ENCODE measurements around the gene GALNT6.

The GALNT6 gene, protein sequence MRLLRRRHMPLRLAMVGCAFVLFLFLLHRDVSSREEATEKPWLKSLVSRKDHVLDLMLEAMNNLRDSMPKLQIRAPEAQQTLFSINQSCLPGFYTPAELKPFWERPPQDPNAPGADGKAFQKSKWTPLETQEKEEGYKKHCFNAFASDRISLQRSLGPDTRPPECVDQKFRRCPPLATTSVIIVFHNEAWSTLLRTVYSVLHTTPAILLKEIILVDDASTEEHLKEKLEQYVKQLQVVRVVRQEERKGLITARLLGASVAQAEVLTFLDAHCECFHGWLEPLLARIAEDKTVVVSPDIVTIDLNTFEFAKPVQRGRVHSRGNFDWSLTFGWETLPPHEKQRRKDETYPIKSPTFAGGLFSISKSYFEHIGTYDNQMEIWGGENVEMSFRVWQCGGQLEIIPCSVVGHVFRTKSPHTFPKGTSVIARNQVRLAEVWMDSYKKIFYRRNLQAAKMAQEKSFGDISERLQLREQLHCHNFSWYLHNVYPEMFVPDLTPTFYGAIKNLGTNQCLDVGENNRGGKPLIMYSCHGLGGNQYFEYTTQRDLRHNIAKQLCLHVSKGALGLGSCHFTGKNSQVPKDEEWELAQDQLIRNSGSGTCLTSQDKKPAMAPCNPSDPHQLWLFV

DNA sequence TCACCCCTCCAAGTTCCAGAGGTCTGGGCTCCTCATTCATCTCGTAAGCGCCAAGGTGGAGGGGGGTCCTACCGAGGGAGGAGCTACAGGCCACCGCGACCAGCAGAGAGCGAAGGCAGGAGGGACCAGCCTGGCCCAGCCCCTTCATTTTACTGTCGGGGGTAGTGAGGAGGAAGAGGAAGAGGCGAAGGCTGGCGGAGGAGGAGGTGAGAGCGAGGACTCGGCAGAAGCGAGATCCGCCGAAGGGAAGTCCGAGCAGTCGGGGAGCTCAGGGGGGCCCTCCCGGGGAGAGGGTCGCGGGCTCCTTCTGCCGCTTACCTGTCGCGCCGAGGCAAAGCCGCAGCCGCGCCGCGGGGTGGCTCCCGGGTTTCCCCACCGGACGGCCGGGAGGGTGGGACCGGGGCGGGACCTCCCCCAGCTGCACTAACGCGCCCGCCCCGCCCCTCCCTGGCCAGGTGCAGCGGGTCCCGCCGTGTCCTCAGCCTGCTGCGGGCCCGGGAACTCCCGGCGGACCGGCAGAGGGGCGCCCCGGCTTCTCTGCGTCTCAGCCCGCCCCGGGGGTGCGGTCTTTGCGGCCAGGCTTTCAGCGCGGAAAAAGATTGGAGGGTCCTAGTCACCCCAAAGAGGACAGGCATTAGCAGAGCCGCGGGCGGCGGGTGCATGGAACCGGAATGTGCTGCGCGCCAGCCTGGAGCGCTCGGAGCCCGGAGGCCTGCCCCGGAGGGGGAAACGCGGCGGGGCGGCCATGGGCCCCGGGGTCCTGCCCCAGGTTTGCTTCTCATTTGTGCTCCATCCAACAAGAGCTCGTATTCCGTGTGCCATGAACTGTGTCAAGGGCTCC, at the start of gene GALNT6:
Gene GALNT6 (minus strand): TSS at position 124 of the 841 bp plus-strand sequence. CDS start 11,625 bp downstream, outside the sequence.
- peak; percentile 81 for DNase-seq (ENCODE audit: low spot score)

DNA sequence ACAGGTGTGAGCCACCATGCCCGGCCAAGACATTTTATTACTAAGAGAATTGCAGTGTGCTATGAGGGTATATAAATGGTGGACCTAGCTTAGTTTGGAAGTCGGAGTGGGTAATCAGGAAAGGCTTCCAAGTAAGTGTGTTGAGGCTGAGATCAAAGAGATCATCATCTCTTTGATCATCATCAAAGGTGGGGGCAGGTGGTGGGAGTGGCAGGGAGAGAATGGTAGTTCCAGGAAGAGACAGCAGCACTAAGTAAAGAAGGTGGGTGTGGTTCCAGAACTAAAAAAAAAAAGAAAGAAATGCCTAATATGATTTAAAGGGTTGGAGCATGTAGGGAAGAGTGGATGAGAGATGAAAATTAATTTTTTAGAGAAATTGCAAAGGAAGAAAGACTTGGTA, 48.1 kb upstream of the GALNT6 start:
- no peak for DNase-seq (ENCODE audit: low spot score)

DNA sequence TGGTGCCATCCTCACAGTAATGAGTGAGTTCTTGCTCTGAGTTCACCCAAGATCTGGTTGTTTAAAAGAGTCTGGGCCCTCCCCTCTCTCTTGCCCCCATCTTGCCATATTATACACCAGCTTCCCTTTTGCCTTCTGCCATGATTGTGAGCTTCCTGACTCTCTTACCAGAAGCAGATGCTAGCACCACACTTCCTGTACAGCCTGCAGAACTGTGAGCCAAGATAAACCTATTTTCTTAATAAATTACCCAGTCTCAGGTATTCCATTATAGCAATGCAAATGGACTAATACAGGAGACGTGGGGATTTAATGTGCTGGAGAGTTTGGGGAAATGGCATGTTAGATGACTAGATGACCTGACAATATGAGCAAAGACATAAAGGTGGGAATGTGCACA, 46.2 kb upstream of the GALNT6 start:
- no peak for DNase-seq (ENCODE audit: low spot score)

DNA sequence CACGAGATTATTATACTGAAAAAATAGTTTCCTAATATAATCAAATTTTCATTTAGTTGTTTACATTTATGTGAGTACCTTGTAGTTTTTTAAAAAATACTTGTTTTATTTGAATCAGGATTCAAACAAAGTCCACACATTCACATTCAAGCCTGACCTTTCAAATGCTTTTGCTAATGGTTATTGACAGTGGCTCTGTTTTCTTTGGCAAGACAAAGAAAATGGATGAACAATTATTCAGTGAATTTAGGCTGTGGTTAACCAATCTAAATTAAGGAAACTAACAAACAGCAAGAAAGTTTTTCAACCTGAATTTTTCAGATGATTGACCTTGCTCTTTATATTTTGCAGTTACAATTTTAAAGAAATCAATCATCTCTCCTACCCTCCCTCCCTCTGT, 43.1 kb upstream of the GALNT6 start:
- DNase-seq (ENCODE audit: low spot score): no peak

DNA sequence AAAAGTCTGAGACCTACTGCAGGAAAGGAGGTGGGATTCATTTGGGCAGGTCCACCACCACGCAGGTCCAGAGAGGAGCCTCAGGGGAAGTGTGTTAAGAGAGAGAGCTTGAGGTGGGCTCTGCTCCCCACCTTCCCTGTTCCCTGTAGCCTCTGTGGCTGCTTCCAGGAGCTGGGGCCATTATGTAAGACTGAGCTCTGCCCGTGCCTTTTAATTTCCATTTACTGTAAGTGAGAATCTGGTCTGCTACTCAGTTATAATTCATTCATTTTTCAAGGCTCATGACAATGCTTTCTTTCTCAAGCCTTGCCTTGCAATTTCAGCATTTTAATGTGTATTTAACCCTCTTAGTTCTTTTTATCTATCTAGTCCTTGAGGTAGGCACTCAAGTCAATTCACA, 41.7 kb upstream of the GALNT6 start:
- DNase-seq (ENCODE audit: low spot score): no peak

DNA sequence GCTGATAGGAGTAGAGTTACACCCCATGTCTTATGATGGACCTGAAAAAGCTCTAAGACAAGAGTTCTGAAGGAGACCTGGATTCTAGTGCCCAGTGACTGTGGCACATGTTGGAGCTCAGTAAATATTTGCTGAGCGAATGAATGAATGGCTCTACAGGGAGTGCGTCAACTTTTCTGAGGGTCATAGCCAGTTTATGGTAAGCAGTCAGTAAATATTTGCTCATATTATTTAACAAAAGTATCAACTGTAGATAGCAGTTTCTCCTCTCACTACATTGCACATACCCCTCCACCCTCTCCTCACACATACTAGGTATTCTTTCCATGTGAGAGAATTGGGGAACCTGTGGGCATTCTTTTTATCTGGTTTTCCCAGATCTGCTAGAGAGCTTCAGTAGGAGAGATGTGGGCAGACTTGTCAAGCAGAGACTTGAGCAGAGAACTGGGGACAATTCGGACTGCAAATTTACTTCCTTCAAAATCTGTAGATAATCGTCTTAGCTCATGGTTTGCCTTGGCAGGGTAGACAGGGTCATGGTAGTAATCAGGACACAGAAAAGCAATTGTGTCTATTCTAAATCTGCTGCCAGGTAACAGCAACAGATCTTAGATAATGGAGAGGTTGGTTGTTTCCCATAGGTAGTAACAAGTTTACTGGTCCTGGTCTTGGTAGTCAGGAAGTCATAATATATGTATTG, 39.1 kb upstream of the GALNT6 start:
- no peak for DNase-seq (ENCODE audit: low spot score)

DNA sequence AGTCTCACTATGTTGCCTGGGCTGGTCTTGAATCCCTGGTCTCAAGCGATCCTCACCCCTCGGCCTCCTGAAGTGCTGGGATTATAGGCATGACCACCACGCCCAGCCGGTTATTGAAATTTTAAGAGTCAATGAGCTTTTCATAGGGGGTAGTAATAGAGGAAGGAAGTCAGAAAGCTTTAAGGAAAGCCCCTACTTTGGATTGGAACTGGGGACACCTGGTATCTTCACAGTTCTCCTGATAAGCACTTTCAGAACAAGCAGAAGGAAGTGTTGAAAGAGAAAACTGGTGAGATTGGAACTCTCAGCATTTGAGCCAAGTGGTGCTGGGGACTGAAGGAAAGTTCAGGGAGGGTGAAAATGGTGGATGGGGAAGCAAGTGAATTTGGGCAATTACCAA, 38.5 kb upstream of the GALNT6 start:
- no peak for DNase-seq (ENCODE audit: low spot score)

DNA sequence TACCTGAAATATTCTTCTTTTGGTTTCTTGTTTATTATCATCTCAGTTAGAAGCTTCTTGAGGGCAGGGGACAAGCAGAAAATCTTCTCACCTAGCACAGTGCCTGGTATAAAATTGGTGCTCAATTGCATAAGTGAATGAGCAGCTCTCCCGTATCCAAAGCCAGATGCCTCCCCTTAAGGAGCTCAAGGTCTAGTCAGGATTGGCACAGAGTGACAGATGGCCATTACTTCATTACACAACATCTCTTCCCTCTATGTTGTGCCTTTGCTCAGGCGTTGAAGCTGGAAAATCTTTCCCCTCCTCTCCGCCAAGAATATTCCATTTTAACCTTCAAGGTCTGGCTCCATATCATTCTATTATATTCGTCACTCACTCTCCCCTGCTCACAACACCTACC, 37.0 kb upstream of the GALNT6 start:
- DNase-seq (ENCODE audit: low spot score): no peak

DNA sequence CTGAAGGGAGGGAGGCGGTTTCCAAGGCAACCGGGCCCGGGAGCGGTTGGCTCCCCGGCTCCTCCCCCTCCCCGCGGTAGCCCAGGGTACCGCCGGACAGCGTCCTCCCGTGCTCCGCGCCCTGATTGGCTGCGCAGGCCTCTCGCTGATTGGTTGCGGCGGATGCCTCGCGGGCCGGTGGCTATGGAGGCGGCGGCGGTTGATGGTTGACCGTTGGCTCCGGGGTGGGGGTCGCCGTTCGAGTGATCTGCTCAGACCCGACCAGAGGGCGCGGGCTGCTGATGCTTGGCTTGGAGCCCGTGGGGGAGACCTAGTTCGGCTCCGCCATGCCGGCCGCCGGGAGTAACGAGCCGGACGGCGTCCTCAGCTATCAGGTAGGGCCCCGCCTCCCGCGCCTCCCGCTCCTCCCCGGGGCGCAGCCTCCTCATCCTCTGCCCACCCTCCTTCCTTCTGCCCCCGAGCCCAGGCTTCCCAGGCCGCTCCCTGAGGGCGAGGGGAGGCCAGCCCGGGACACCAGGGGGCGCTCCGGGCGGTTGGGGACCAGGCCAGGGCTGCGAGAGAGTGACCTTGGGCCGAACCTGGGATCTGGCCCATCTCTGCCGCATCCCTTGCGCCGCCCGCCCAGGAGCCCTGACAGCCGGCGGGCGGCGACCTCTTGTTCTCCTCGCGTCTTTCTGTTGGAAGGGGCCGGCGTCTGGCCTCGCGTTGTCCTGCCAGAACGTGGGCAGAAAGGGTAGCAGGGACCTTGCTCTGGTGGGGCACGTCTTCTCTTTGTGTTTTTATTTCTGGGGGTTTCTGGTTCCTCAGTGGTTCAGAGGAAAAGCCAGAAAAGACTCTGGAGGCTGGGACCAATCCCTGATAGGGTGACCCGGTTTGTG, 33.7 kb upstream of the GALNT6 start, which contains the start of gene SLC4A8:
Gene SLC4A8 (plus strand): TSS at position 170 of the 878 bp plus-strand sequence. CDS start 157 bp downstream, at position 327.
- DNase-seq (ENCODE audit: low spot score): peak; percentile 100

DNA sequence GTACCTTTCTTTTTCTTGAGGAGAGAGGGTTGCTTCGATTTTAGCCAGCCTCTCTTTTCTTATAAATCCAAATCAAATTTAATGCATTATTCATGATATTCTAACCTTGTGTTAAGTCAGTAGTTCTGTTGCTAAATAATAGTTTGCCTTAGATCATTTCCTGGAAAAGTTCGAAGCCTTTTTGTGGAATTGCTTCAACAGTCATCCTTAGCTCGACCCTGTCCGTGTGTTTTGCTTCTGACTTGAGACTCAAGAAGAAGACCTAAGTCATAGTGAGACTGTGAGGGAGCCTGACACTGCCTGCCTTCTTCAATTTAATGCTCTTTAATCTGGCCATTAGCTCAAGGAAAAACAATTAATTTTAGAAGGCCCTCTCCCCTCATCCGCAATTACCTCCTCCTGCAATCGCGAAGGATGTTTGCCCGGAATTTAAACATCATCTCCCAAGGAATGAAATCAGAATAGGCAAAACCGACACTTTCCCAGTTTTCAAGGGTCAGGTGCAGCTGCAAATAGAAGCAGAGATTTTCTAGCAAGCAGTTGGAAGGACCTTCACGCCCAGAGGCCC, 33.0 kb upstream of the GALNT6 start:
- no peak for DNase-seq (ENCODE audit: low spot score)

DNA sequence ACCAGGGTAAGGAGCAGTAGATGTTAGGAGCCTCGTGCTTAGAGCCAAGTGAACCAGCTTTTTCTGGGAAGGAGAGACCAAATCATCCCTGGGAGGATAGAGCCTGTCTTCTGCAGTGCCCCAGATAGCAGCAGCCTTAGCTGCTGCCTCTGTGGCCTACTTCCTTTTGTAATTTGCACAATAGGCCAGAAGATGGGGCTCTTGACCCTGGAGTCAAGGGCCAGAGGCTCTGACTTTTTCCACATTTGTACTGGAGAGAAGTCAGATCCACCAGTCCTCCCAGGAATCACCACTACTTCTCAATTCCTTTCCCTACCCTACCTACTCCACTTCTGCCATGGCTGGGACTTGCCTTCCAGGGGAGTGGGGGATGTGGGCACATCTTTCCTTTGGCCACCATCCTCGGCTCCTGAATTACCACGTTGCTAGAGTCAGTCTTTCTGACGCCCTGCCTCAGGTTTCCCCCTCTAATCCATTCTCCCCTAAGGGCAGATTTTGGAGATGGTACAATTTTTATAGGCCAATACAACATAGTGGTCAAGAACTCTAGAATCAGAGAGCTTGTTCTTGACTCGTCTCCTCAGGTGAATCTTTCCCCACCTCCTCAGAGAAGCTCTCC, 30.2 kb upstream of the GALNT6 start:
- DNase-seq (ENCODE audit: low spot score): peak; percentile 77

DNA sequence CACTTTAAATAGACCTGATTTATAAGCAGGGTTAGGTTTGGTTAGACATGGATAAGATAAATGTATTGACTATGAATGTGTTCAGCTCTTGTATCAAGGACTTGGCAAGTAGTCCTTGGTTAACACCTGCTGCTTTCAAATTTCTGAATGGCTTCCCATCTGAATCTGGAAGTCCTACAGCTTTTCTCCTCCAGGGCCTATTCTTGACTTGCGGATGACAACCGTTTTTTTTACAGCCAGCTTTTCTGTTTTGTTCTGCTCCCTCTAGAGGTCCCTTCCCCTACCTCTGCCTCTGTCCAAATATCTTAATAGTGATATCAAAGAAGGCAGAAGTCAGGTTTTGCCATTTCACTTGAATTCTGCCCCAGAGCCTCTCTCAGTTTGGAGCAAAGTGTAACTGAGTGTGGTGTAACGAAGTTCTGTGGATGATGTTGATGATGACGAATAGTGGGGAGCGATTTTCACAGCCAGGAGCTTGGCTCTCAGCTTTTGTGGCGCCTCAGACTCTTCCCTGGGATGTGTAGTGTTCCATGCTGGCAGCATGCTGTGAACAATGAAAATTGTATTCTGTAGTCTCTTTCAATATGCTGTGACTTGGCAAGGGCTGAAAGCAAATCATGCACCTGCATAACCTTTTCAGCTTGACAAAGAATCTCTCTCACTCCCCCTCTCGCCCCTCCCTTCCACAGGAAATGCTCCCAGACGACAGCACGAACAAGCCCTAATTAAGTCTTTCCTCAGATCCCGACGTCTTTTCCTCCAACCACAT, 28.4 kb upstream of the GALNT6 start:
- DNase-seq (ENCODE audit: low spot score): no peak

DNA sequence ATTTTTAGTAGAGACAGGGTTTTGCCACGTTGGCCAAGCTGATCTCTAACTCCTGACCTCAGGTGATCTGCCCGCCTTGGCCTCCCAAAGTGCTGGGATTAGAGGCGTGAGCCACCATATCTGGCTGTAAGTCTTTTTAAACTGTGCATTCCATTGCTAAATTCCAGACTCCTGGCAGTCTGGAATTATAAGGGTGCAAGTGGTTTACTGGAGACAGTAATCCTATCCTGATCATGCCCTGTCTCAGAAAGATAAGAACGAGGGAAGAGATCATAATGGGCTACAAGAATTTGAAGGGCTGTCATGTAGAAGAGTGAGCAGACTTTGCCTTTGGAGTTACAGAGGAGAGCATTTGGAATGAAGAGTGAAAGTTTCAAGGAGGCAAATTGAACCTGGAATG, 26.6 kb upstream of the GALNT6 start:
- no peak for DNase-seq (ENCODE audit: low spot score)

DNA sequence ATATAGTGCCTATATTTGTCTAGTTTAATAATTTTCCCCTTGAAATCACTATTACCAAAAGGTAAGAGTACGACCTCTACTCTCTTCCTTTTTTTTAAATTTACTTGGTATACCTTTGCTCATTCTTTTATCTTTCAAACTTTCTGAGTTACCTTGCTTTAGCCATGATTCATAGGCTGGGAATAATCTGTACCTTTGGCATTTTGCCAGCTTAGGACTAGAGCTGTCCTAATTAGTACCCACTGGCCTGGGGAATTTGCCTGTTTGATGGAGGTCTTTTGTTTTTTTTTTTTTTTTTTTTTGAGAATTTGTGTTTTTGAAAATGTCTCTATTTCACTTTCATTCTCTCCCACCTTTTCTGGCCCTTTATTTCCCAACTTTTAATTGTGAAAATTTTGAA, 24.7 kb upstream of the GALNT6 start:
- DNase-seq (ENCODE audit: low spot score): no peak

DNA sequence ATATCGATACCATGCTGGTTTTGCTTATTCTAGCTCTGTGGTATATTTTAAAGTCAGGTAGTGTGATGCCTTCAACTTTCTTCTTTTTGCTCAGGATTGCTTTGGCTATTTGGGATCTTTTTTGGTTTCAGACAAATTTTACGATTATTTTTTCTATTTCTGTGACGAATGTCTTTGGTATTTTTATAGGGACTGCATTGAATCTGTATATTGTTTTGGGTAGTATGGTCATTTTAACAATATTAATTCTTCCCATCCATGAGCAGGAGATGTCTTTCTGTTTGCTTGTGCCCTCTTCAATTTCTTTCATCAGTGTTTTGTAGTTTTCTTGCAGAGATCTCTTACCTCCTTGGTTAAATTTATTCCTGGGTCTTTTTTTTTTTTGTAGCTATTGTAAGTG, 22.6 kb upstream of the GALNT6 start:
- no peak for DNase-seq (ENCODE audit: low spot score)

DNA sequence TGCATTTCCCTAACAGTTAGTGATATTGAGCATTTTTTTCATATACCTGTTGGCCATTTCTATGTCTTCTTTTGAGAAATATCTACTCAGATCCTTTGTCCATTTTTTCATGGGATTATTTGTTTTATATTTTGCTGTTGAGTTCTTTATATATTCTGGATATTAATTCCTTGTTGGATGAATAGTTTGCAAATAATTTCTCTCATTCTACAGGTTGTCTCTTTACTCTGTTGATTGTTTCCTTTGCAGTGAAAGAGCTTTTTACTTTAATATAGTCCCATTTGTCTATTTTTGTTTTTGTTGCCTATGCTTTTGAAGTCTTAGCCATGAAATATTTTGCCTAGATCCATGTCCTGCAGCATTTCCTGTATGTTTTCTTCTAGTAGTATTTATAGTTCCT, 21.9 kb upstream of the GALNT6 start:
- no peak for DNase-seq (ENCODE audit: low spot score)

DNA sequence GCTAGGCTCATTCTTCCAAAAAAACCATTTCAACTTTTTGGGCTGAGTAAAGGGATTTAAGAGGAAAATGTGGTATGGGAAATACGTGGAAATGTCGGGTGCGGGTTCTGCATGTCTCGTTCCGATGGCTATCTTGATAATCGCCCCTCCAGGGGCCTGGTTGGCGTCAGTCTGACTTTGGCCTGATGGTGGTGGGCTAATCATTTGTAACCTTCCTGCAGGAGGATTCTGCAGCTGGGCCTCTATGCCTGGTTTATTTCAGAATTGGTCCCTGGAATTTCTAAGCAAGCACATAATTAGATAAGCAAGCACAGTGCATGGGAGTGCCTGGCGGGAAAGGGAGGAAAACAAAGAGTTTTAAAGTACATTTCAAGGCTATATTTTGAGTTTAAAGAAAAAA, 18.6 kb upstream of the GALNT6 start:
- no peak for DNase-seq (ENCODE audit: low spot score)

DNA sequence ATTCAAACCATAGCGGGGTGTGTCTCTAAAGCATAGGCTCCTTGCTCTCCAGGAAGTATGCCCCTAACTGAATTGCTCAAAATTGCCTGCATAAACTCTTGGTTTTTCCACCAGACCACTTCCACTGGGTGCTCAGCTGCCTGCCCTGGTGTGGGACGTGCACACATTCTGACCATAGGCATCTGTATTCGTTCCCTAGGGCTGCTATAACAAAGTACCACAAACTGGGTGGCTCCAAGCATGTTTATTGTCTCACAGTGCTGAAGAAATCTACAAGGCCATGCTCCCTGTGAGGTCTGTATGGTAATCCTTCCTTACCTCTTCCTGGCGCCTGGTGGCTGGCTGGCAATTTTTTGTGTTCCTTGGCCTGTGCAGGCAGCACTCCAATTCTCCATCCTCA, 16.4 kb upstream of the GALNT6 start:
- DNase-seq (ENCODE audit: low spot score): no peak

DNA sequence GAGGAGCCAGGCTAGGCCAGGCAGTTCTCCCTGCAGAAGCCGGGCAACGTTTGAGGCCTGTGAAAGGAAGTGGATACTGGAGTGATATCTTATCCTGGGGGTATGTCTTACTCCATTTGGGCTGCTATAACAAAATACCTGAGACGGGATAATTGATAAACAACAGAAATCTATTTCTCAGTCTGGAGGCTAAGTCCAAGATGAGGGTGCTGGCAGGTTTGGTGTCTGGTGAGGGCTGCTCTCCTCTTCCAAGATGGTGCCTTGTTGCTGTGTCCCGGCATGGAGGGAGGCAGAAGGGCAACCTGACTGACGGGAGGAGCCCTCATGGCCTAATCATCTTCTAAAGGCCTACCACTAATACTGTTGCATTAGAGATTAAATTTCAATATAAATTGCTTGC, 15.7 kb upstream of the GALNT6 start:
- DNase-seq (ENCODE audit: low spot score): no peak

DNA sequence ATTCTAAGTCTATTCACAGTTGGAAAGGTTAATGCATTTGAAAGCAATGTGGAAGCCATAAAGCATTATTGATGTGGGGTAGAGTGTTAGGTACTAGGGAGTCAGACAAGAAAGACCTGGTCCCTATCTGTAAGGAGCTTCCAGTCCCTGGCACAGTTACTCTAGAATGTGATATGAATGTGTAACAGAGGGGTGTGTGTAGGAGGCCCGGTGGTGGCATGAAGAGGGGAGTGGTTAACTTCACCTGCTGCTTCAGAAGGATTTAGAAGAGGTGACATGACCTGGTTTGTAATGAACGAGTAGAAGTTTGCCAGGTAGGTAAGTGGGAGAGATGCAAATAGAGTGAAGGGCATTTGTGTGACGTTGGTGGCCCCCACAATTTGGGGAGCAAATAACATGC, 15.1 kb upstream of the GALNT6 start:
- DNase-seq (ENCODE audit: low spot score): no peak
